Neural progenitor cell (in vitro differentiated cells): ENCODE measurements around the gene RAB17. TPM values are rescaled to one million over a fixed set of nuclear protein-coding genes. Genes with fewer than 3 reads are reported as not detected.

Source experiments
- DNase-seq: peaks from one replicate; pipeline ENCODE4 v3.0.0-alpha.2; 2016; ENCODE audit warnings: low spot score
- H2AFZ ChIP-seq: fragments of 200-600 bp; sonication (generic); replicated peaks from 2 replicates; pipeline ENCODE4 v1.6.1; 2016; ENCODE audit warnings: antibody characterized with exemption
- H3F3A ChIP-seq: fragments of 200-600 bp; sonication (generic); 2 replicates; pipeline ENCODE4 v1.6.1; 2016; ENCODE audit warnings: antibody characterized with exemption, low read depth
- H3K27ac ChIP-seq: fragments of 200-600 bp; sonication (generic); 2 replicates; pipeline ENCODE4 v1.5.1; 2016; ENCODE audit warnings: mild to moderate bottlenecking
- H3K27me3 ChIP-seq: fragments of 200-600 bp; sonication (generic); 2 replicates; pipeline ENCODE4 v1.6.1; 2016; ENCODE audit warnings: mild to moderate bottlenecking, moderate library complexity
- H3K36me3 ChIP-seq: fragments of 200-600 bp; sonication (generic); 2 replicates; pipeline ENCODE4 v1.5.1; 2016
- H3K4me1 ChIP-seq: fragments of 200-600 bp; sonication (generic); 2 replicates; pipeline ENCODE4 v1.6.1; 2016; ENCODE audit warnings: mixed run types
- H3K4me2 ChIP-seq: fragments of 200-600 bp; sonication (generic); 2 replicates; pipeline ENCODE4 v1.6.1; 2016
- H3K4me3 ChIP-seq: fragments of 200-600 bp; sonication (generic); 2 replicates; pipeline ENCODE4 v1.5.1; 2016
- H3K79me2 ChIP-seq: fragments of 200-600 bp; sonication (generic); 2 replicates; pipeline ENCODE4 v1.6.1; 2016; ENCODE audit warnings: low read depth
- H3K9ac ChIP-seq: fragments of 200-600 bp; sonication (generic); 2 replicates; pipeline ENCODE4 v1.6.1; 2016
- H3K9me3 ChIP-seq: fragments of 200-600 bp; sonication (generic); 2 replicates; pipeline ENCODE4 v1.5.1; 2016; ENCODE audit warnings: low read depth
- H4K20me1 ChIP-seq: fragments of 200-600 bp; sonication (generic); 2 replicates; pipeline ENCODE4 v1.6.1; 2016; ENCODE audit warnings: low read depth
- H3K27ac Mint-ChIP-seq: 3 replicates; pipeline ENCODE4 v1.8.0; 2021; ENCODE audit warnings: mixed read lengths
- H3K27me3 Mint-ChIP-seq: 2 replicates; pipeline ENCODE4 v1.8.0; 2022; ENCODE audit warnings: low read depth, mild to moderate bottlenecking, inconsistent platforms, moderate library complexity, mixed read lengths; ENCODE audit not compliant: insufficient read depth
- H3K36me3 Mint-ChIP-seq: 3 replicates; pipeline ENCODE4 v1.8.0; 2021; ENCODE audit warnings: mixed read lengths
- H3K4me1 Mint-ChIP-seq: 3 replicates; pipeline ENCODE4 v1.8.0; 2021; ENCODE audit warnings: mixed read lengths
- H3K4me3 Mint-ChIP-seq: 3 replicates; pipeline ENCODE4 v1.8.0; 2021; ENCODE audit warnings: mild to moderate bottlenecking, moderate library complexity, mixed read lengths
- H3K9me3 Mint-ChIP-seq: 3 replicates; pipeline ENCODE4 v1.8.0; 2020; ENCODE audit warnings: mixed read lengths
- EZH2 ChIP-seq: fragments of 200-600 bp; sonication (generic); IDR thresholded peaks from 2 replicates; pipeline ENCODE4 v1.6.1; 2017; ENCODE audit warnings: antibody characterized with exemption, mild to moderate bottlenecking, moderate library complexity
- EZH2phosphoT487 ChIP-seq: fragments of 200-600 bp; sonication (generic); IDR thresholded peaks from 2 replicates; pipeline ENCODE4 v1.6.1; 2017; ENCODE audit warnings: antibody characterized with exemption
- total RNA-seq: library from RNA; depleted of rRNA; stranded (reverse); fragments of >200 nt; gene quantifications from 2 replicates; pipeline ENCODE4 v1.2.3, GENCODE V29; 2015; ENCODE audit warnings: low replicate concordance
- TF ChIP-seq, protein P1 (sequence below): fragments of 200-600 bp; sonication (generic); IDR thresholded peaks from 2 replicates; pipeline ENCODE4 v1.5.1; 2017; ENCODE audit warnings: antibody characterized with exemption, mild to moderate bottlenecking

Gene RAB17
- total RNA-seq, 1 donor from 2014 or later: not detected

DNA sequence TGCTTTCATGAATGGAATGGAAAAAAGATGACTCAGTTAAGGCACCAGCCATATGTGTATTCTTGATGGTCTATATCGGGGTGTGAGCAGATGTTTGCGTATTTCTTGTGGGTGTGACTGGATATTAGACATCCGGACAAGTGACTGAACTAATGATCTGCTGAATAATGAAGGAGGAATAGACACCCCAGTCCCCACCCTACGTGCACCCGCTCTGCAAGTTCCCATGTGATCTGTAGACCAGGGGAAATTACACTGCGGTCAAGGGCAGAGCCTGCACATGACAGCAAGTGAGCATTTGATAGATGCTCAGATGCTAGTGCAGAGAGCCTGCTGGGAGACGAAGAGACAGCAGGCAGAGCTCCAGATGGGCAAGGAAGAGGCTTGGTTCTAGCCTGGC, 36.6 kb downstream of the RAB17 start:
- Histone ChIP-seq H3K4me2 (no peak overlapping the region), H3K27me3 (no peaks in the 10 kb centered on the region), H3K36me3 (no peaks in the 10 kb centered on the region), H3K4me3 (no peak overlapping the region), H3K9ac (no peak overlapping the region), H3K4me1 (no peaks in the 10 kb centered on the region), H3K9me3 (peaks cover 6% of the 10 kb centered on the region), H3F3A (no peaks in the 10 kb centered on the region), H2AFZ (no peak overlapping the region), H3K79me2 (no peaks in the 10 kb centered on the region), H3K27ac (no peak overlapping the region), H4K20me1 (no peaks in the 10 kb centered on the region)
- Mint-ChIP-seq H3K4me3 (no peak overlapping the region), H3K9me3 (peaks cover 13% of the 10 kb centered on the region), H3K27ac (no peak overlapping the region), H3K36me3 (no peaks in the 10 kb centered on the region), H3K27me3 (no peaks in the 10 kb centered on the region), H3K4me1 (peaks cover 13% of the 10 kb centered on the region)
- TF ChIP-seq, protein P1, sequence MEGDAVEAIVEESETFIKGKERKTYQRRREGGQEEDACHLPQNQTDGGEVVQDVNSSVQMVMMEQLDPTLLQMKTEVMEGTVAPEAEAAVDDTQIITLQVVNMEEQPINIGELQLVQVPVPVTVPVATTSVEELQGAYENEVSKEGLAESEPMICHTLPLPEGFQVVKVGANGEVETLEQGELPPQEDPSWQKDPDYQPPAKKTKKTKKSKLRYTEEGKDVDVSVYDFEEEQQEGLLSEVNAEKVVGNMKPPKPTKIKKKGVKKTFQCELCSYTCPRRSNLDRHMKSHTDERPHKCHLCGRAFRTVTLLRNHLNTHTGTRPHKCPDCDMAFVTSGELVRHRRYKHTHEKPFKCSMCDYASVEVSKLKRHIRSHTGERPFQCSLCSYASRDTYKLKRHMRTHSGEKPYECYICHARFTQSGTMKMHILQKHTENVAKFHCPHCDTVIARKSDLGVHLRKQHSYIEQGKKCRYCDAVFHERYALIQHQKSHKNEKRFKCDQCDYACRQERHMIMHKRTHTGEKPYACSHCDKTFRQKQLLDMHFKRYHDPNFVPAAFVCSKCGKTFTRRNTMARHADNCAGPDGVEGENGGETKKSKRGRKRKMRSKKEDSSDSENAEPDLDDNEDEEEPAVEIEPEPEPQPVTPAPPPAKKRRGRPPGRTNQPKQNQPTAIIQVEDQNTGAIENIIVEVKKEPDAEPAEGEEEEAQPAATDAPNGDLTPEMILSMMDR: no peak
- no peak for TF ChIP-seq EZH2phosphoT487
- TF ChIP-seq EZH2: no peak
- no peak for DNase-seq

DNA sequence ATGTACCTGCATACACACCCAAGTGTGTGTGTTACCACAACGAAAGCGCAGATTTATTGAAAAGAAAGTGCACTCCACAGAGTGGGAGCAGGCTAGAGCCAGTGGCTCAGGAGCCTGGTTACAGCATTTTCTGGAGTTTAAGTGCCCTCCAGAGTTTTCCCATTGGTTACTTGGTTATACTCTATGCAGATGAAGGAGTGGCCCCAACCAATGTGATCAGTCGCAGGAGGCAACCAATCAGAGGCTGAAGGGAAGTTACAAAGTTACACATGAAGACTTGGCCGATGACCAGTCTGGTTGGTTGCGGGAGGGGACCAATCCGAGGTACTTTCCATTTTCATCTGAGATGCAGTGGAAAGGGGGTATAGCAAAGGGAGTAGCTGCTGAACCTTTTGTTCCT, 37.6 kb downstream of the RAB17 start:
- Histone ChIP-seq H3K4me3 (no peak overlapping the region), H4K20me1 (no peaks in the 10 kb centered on the region), H3K36me3 (no peaks in the 10 kb centered on the region), H3K27me3 (no peaks in the 10 kb centered on the region), H3K4me2 (no peak overlapping the region), H3K9me3 (peaks cover 6% of the 10 kb centered on the region), H3K27ac (no peak overlapping the region), H3K9ac (no peak overlapping the region), H2AFZ (no peak overlapping the region), H3K79me2 (no peaks in the 10 kb centered on the region), H3F3A (no peaks in the 10 kb centered on the region), H3K4me1 (no peaks in the 10 kb centered on the region)
- no peaks in the 10 kb centered on the region for H3K36me3 Mint-ChIP-seq
- no peak for TF ChIP-seq EZH2phosphoT487
- TF ChIP-seq EZH2: no peak
- TF ChIP-seq, protein P1: no peak
- no peak overlapping the region for H3K4me3 Mint-ChIP-seq
- H3K27me3 Mint-ChIP-seq: no peaks in the 10 kb centered on the region
- DNase-seq: no peak
- H3K4me1 Mint-ChIP-seq: peaks cover 16% of the 10 kb centered on the region
- H3K27ac Mint-ChIP-seq: no peak overlapping the region
- H3K9me3 Mint-ChIP-seq: peaks cover 13% of the 10 kb centered on the region

DNA sequence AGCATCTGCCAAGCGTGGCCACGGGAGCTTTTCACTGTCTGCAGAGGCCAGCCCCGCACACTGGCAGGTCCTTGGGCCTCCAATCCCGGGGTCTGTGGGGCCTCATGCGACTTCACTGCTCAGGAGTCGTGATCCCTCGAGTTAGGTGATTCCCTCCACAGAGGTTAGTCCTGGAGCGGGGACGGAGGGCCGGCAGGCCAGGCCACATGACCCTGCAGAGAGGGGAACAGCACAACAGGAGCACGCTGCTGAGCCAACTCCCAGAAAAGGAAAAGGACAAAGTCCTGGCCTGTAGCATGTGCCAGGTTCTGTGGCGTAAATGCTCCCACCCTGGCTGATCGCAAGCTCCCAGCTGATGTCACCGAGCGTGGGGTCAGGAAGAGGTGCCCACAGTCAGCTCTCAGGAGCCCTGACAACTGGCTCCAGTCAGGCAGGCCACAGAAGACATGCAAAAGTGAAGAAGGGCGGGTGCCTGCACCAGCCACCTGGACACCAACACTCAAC, 39.4 kb downstream of the RAB17 start:
- H3K27ac Mint-ChIP-seq: no peak overlapping the region
- Histone ChIP-seq H2AFZ (no peak overlapping the region), H3K4me2 (no peak overlapping the region), H3F3A (no peaks in the 10 kb centered on the region), H3K4me1 (no peaks in the 10 kb centered on the region), H3K36me3 (no peaks in the 10 kb centered on the region), H3K27ac (no peak overlapping the region), H3K27me3 (no peaks in the 10 kb centered on the region), H3K9me3 (peaks cover 6% of the 10 kb centered on the region), H3K79me2 (no peaks in the 10 kb centered on the region), H3K4me3 (no peak overlapping the region), H3K9ac (no peak overlapping the region), H4K20me1 (no peaks in the 10 kb centered on the region)
- no peak for DNase-seq
- TF ChIP-seq EZH2phosphoT487: no peak
- no peak for TF ChIP-seq EZH2
- TF ChIP-seq, protein P1: no peak
- H3K9me3 Mint-ChIP-seq: peaks cover 11% of the 10 kb centered on the region
- H3K27me3 Mint-ChIP-seq: peaks cover 2% of the 10 kb centered on the region
- no peak overlapping the region for H3K4me3 Mint-ChIP-seq
- no peaks in the 10 kb centered on the region for H3K36me3 Mint-ChIP-seq
- H3K4me1 Mint-ChIP-seq: peaks cover 19% of the 10 kb centered on the region
